NCI-H2171 (cell line): ENCODE data around the gene GALK2.
"Not testable (repeated sequence)": the region's sequence is repeated elsewhere in the genome, so short reads cannot be mapped to it uniquely, and the experiment has no call there.

Experiments used
- DNase-seq: peaks from one replicate; lab custom pipeline; 2025; lab: John Stamatoyannopoulos, UW

Gene GALK2

GRCh38 chr15:49164865-49165264 is 5.2 kb upstream of the GALK2 start:
- DNase-seq: no peak

- DNase-seq: no peak
Observed at GRCh38 chr15:49168016-49168415, 2.0 kb upstream of the GALK2 start.

GRCh38 chr15:49171790-49172189 is 1.7 kb downstream of the GALK2 start:
- DNase-seq: no peak

DNA sequence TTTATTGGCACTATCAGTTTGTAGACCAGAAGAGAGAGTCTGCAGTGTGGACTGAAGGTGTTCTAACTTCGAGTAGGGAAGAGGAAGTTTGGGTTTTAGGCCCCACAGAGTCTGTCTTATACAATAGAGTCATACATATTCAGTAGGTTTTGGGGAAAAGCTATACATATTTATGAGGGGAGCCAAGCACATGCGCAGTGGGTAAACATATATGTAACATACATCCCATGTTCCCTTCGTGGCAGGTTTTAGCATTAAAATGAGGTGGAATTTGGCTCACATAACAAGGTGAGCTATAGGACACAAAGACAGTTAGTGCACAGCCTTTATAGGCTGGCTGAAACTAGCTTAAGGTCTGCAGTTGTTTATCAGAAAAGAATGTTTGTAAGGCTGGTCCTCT is 4.9 kb downstream of the GALK2 start:
- DNase-seq: no peak

DNA sequence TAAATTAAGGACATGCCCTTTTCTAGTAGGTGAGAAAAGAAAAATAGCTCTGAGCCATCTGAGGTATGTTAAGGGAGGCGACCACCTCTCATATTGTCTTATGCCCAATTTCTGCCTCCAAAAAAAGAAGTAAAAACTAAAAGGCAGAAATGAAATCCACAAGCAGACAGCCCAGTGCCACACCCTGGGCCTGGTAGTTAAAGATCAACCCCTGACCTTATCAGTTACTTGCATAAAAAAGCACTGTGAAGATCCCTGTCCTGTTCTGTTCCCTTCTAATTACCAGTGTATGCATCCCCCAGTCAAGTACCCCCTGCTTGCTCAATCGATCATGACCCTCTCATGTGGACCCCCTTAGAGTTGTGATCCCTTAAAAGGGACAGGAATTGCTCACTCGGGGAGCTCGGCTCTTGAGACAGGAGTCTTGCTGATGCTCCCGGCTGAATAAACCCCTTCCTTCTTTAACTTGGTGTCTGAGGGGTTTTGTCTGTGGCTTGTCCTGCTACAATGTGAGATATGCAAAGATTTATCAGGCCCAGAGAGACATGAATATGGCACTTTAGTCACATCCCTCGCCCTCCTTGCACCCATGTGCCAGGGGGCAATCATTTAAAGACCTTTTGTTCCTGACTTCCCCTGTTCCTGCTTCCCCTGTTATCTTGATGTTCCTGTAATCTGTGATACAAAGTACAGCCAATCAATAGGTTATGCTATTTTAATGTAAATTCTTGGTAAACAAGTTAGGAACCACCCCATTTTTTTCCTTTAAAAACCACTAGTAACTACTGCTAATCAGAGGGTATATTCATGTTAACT is 5.7 kb downstream of the GALK2 start:
- not testable (repeated sequence) for DNase-seq

GRCh38 chr15:49178497-49178896 is 8.4 kb downstream of the GALK2 start:
- DNase-seq: no peak

- no peak for DNase-seq
Observed at GRCh38 chr15:49179433-49180190, 9.6 kb downstream of the GALK2 start.

DNA sequence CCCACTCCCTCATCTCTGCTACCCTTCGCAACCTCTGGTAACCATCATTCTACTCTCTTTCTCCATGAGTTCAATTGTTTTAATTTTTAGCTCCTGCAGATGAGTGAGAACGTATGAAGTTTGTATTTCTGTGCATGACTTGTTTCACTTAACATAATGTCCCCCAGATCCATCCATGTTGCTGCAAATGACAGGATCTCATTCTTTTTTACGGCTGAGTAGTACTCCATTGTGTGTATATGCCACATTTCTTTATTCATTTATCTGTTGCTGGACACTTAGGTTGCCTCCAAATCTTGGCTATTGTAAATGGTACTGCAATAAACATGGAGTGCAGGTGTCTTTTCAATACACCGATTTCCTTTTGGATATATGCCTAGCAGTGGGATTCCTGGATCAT is 12.1 kb downstream of the GALK2 start:
- no peak for DNase-seq

DNA sequence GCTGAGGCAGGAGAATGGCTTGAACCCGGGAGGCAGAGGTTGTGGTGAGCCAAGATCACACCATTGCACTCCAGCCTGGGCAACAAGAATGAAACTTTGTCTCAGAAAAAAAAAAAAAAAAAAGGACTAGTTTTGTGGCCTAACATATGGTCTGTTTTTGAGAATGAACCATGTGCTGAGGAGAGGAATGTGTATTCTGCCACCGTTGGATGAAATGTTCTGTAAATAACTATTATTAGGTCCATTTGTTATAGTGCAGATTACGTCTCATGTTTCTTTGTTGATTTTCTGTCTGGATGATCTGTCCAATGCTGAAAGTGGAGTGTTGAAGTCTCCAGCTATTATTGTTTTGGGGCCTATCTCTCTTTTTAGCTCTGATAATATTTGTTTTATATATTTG is 13.7 kb downstream of the GALK2 start:
- peak; percentile 12 for DNase-seq

DNA sequence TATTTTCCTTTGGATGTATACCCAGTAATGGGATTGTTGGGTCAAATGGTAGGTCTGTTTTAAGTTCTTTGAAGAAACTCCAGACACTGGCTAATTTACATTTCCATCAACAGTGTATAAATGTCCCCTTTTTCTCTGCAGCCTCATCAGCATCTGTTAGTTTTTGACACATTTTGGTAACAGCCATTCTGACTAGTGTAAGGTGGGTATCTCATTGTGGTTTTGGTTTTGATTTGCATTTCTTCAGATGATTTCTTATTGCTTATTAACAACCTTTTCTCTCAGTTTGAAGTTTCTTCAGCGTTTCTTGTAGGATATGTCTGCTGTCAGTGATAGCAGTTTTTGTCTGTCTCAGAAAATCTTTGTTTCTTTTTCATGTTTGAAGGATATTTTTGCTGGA is 15.4 kb downstream of the GALK2 start:
- DNase-seq: no peak

- no peak for DNase-seq
Observed at GRCh38 chr15:49187549-49188245, 17.6 kb downstream of the GALK2 start.

DNA sequence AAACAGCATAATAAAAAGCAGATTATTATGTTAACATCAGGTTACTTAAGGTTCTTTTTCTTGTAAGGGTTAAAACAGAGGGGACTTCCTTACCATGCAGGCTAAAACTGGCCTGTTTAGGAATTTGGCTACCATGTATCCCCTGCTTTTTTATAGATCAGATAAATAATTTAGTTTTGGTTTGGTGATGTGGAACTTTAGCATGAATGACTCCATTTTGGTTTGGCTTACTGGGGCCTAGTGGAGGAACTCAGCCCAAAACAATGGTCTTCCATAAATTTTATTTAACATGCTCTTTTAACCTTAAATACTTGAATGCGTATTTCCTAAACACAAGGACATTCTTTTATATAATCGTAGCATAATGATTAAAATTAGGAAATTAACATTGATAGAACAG is 18.9 kb downstream of the GALK2 start:
- no peak for DNase-seq

DNA sequence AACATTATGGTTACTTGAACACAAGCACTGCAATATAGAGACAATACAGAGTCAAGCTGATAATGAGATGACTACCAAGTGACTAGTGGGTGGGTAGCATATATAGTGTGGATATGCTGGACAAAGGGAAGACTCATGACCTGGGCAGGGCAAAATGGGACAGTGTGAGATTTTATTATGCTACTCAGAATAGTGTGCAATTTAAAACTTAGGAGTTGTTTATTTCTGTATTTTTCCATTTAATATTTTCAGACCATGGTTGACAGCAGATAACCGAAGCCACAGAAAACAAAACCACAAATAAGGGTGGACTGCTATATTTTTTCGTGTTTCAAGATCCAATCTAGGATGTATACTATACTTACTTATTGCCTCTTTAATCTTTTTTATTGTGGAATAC is 19.6 kb downstream of the GALK2 start:
- no peak for DNase-seq

DNA sequence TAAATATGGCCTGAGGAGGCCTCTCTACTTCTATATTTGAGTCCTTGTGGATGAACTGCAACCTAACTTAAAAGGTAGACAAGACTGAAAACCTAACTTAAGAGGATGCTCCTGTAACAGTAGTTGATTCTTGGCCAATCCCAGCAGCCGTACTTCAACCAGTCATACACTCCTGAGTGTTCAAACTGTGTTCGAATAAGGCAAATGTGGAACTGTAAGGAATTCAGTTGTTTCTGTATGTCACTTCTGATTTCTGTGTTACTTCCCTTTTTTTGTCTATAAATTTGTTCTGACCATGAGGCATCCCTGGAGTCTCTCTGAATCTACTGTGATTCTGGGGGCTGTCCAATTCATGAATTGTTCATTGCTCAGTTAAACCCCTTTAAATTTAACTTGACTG is 20.5 kb downstream of the GALK2 start:
- DNase-seq: no peak

DNA sequence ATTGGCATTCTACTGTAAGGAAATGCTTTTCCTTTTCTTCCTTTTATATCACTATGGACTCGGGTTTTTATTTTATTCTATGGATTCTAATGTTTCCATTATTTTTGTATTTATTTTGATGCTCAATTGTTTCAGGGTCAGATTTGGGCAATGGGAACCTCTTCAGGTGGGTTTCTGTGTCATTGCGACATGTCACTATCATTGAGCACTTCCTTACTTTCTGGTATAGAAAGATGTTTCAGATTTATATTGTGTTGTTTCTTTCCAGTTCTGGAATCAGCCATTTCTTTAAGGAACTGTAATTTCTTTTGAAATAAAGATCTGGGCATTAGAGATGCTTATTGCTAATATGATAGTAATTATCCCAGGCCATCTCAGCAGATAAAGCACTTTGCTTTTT is 21.8 kb downstream of the GALK2 start:
- DNase-seq: no peak

DNA sequence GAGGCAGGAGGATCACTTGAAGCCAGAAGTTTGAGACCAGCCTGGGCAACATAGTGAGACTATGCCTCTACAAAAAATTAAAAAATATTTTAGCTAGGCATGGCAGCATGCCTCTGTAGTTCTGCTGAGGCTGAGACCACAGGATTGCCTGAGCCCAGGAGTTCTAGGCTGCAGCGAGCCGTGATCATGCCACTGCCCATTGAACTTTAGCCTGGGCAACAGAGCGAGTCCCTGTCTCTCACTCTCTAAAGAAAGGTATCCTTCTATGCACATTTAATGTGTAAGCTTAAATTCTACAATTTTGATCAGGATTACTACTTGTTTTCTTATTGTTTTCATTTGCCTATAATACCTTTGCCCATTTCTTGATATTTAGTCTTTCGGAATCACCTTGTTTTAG is 26.8 kb downstream of the GALK2 start:
- no peak for DNase-seq

- DNase-seq: no peak
Observed at GRCh38 chr15:49199666-49200065, 29.6 kb downstream of the GALK2 start.

GRCh38 chr15:49200347-49200746 is 30.3 kb downstream of the GALK2 start:
- DNase-seq: no peak

DNA sequence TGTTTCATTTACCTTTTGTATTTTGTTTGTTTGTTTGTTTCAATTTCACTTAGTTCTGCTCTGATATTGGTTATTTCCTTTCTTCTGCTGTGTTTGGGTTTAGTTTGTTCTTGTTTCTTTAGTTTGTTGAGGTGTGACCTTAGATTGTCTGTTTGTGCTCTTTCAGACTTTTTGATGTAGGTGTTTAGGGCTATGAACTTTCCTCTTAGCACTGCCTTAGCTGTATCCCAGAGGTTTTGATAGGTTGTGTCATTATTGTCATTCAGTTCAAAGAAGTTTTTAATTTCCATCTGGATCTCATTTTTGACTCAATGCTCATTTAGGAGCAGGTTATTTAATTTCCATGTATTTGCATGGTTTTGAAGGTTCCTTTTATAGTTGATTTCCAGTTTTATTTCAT is 38.1 kb downstream of the GALK2 start:
- DNase-seq: not testable (repeated sequence)

- DNase-seq: no peak
Observed at GRCh38 chr15:49212897-49213296, 42.9 kb downstream of the GALK2 start.

DNA sequence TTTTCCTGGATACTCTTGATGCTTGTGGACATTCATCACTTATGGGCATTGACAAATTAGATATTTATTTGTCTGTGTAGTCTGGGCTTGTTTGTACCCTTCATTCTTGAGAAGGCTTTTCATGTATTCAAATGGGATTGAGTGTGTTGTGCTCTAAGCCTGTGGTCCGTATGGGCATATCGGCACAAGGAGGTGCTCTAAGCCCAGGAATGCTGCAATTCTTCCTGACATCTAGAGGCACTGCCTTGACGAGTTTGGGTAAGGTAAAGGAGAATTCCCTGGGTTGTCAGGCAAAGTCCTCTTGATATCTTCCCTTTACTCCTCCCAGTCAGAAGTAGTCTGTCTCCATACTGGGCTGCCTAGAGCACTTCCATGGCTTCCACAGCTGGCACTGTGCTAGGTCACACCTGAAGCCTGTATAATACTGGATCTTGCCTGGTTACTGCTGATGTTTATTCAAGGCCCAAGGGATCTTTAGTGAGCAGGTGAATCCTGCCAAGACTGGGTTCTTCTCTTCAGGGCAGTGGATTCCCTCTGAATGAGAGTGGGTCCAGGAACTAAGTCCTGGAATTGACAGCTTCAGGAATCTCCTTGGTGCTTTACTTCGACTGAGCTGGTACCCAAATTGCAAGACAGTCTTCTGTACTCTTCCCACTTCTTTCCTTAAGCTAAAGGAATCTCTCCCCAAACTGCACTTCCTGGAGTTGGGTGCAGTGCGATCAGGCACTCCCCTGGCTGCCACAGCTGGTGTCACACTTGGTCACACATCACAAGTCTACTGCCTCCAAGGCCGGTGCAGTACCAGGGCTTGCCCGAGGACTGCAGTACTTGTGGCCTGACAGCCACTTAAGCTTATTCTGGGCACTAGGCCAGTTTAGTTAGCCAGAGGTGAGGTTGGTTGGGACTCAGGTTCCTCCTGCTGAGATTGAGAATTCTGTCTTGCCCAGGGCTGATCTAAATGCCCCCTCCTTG is 46.0 kb downstream of the GALK2 start:
- no peak for DNase-seq
